Measurements from ENCODE around the gene HOXD4.

Gene HOXD4

GRCh38 chr2:176112375-176113302, 38.7 kb upstream of the HOXD4 start:
- intact Hi-C loops (cut with DNase I) = no loop called here
- no peak for DNase-seq

GRCh38 chr2:176114120-176114929, 37.0 kb upstream of the HOXD4 start:
- intact Hi-C loops (cut with DNase I) = no loop called here
- DNase-seq = no peak

DNA sequence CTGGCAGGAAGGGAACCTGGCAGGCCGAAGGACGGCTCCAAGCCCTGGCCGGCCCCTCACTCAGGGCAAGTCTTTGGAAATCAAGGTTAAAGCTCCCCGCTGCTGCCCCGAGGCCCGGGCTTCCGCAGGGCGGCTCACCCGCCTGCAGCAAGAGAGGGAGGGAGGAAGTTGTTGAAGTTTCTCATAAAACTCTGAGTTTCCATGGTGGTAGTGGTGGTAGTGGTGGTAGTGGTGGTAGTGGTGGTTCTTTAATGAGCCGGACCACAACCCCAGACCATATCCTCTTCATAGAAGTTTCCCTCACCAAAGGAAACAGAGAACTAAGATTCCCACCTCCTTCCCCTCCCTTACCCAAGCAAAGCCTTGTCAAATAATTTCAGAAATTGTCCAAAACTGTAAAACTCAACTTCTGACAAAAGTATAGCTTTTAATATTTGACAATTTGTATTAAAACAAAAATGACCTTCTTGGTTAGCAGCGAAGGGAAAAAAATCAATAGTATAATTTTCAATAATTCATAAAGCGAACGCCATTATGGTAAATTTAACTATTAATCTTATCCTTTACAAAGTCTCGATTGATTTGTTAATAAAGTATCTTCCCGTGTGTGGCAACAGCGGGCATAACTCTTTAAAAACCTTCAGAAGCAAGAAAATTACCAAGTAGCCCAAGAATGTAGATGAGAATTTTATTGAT, 36.3 kb upstream of the HOXD4 start:
- intact Hi-C loops (cut with DNase I) = no loop called here
- no peak for DNase-seq

GRCh38 chr2:176115883-176116813, 35.2 kb upstream of the HOXD4 start, which contains the start of gene HOXD10:
Gene HOXD10, plus strand, starts transcription at chr2:176116778. Its CDS starts 56 bp downstream, at chr2:176116834.
- no peak for DNase-seq
- intact Hi-C loops (cut with DNase I) = no loop called here

- no peak for DNase-seq
- intact Hi-C loops (cut with DNase I) = no loop called here
Measured at GRCh38 chr2:176117162-176117822, 34.1 kb upstream of the HOXD4 start.

- no peak for DNase-seq
- intact Hi-C loops (cut with DNase I) = no loop called here
Measured at GRCh38 chr2:176117823-176118371, 33.5 kb upstream of the HOXD4 start.

DNA sequence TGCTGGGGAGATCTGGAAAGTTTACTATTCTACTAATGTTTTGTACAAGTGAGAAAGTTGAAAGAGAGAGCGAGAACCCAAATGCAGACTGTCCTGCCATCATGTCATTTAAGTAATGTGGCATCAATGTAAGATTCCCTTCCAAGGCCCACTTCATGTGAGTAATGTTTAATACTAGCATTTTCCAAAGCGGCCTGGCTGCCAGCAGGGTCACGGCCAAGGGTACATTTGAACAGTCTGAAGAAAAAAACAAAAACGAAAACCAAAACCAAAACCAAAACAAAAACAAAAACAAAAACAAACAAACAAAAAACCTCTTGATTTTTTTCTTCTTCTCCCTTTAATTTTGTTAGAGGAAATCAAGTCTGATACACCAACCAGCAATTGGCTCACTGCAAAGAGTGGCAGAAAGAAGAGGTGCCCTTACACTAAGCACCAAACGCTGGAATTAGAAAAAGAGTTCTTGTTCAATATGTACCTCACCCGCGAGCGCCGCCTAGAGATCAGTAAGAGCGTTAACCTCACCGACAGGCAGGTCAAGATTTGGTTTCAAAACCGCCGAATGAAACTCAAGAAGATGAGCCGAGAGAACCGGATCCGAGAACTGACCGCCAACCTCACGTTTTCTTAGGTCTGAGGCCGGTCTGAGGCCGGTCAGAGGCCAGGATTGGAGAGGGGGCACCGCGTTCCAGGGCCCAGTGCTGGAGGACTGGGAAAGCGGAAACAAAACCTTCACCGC, 32.6 kb upstream of the HOXD4 start:
- no peak for DNase-seq

DNA sequence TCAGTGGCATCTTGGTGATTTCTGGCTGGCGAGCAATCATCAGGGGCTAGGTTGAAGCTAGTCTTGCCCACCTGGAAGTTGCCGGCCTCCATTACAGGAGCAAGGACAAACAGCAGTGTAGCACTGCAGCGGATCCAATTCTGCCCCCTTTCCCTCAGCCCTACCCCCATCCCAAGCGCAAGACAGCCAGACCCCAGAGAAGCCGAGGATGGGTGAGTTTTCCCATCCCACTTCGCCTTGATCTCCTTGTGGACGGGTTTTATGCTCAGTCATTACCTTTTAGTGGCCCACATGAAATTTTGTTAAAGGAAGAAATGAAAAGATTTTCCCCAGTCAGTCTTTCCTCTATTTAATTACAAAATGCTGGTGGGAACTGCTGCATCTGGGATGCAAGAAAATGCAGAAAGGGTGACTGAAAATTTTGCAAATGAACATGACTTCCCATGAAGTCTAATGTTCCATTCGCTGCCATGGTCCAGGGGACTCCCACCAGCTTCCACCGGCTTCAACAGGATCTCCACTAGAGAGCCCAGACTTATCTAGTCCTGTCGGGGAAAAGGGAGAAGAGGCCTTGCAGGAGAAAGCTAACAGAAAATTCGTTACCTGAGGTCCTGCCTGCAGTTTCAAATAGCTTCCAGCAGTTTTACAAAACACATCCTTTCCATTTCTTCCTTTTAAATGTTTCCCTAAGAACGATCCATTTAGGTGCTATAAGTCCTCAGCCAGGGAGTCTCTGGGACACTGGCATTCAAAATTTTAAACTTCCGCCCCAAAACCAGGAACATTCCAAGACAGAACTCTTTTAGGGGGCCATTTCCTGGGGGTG, 30.8 kb upstream of the HOXD4 start:
- intact Hi-C loops (cut with DNase I) = no loop called here
- no peak for DNase-seq

More for the DNA sequence above, 32.6 kb upstream of the HOXD4 start:
- intact Hi-C loops (cut with DNase I) = no loop called here

DNA sequence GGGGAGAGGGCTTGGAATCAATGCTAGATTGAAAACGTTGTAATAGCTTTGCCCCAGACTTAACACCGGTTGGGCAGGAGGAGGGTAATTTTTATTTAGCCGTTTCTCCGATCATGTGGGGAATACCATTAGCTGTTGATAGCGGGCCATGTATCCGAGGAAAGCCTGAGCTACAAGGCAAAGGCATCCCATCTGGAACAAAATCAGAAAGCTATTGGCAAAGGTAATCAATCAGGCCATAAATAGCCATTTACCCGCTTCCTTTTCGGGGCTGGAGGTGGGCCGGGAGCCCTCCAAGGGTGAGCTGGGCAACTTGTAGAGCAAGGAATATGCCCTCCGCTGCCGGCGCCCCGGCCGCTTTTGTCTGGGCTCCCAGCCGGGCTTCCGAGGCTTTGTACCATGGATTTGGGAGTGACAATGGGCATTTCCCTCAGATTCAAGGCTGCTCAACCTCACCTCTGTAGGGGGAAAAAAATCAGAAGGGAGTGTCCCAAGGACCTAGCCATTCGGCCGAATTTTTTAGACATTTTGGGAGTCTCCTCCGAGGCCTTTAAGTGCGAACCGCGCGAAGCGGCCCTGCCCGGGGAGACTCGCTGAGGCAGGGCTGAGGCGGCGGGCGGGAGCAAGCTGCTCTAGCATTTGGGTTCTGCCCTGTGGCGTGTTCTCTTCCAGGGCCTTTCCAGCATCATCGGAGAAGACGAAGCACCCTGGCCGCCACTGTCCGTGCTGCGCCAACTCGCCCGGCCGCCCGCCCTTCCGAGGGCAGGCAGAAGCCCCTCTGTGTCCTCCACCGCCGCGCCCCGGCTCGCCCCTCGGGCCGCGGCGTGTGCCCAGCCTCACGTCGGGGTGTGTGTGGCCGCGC, 29.9 kb upstream of the HOXD4 start:
- intact Hi-C loops (cut with DNase I) = no loop called here
- no peak for DNase-seq

DNA sequence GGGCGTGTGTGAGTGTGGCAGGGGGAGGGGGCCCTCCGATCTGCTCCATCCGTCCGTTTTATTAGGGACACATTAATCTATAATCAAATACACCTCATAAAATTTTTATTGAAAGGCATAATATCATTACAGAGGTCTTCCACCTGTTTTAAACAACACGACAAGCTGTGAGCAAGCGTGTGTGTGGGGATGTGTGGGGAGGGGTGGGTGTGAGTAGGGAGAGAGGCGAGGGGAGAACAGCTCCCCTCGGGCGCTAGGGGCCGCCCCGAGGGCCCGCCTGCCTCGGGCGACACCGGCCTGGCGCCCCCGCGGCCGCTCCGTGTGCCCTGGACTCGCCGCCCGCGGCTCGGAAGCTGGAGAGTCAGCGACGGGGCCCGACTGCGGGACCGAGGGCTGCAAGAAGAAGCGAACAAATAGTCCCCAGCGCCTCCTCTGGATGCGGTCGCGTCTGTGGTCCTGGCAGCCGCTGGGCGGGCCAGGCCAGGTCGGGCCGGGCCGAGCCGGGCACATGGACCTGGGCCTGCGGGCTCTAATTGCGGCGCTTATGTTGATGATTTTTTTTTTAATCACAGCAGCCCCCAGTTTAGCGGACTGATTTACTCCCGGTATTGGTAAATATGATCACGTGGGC, 29.2 kb upstream of the HOXD4 start:
- no peak for DNase-seq
- intact Hi-C loops (cut with DNase I) = no loop called here

DNA sequence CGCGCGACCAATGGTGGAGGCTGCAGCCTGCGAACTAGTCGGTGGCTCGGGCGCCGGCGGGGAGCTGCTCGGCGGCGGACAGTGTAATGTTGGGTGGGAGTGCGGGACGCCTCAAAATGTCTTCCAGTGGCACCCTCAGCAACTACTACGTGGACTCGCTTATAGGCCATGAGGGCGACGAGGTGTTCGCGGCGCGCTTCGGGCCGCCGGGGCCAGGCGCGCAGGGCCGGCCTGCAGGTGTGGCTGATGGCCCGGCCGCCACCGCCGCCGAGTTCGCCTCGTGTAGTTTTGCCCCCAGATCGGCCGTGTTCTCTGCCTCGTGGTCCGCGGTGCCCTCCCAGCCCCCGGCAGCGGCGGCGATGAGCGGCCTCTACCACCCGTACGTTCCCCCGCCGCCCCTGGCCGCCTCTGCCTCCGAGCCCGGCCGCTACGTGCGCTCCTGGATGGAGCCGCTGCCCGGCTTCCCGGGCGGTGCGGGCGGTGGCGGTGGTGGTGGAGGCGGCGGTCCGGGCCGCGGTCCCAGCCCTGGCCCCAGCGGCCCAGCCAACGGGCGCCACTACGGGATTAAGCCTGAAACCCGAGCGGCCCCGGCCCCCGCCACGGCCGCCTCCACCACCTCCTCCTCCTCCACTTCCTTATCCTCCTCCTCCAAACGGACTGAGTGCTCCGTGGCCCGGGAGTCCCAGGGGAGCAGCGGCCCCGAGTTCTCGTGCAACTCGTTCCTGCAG, 28.5 kb upstream of the HOXD4 start, which contains the start of gene HOXD9:
TSS of gene HOXD9 (plus strand) at position 37 of the 728 bp plus-strand sequence. CDS start at position 87, 50 bp downstream.
- intact Hi-C loops (cut with DNase I) = no loop called here
- no peak for DNase-seq

- intact Hi-C loops (cut with DNase I) = no loop called here
- DNase-seq = no peak
Measured at GRCh38 chr2:176123411-176124109, 27.8 kb upstream of the HOXD4 start.

Measured in head of caudate nucleus (tissue), 42 donors.